Measurements from ENCODE around the gene SCAMP2.

The SCAMP2 gene

GRCh38 chr15:74802862-74803447 lies 70.2 kb downstream of the SCAMP2 start:
- no peak overlapping the region for H3K27ac Mint-ChIP-seq
- H3K27me3 Mint-ChIP-seq (ENCODE audit: low read depth) = no peaks in the 10 kb centered on the region
- H3K4me1 Mint-ChIP-seq (ENCODE audit: low read depth) = peaks cover 26% of the 10 kb centered on the region
- no peak for DNase-seq (ENCODE audit: low spot score)
- no peaks in the 10 kb centered on the region for H3K9me3 Mint-ChIP-seq
- H3K4me3 Mint-ChIP-seq = no peak overlapping the region
- peaks cover 53% of the 10 kb centered on the region for H3K36me3 Mint-ChIP-seq (ENCODE audit: low read depth)

GRCh38 chr15:74802290-74802689 lies 70.9 kb downstream of the SCAMP2 start:
- H3K4me3 Mint-ChIP-seq = no peak overlapping the region
- no peak for DNase-seq (ENCODE audit: low spot score)
- H3K4me1 Mint-ChIP-seq (ENCODE audit: low read depth) = peaks cover 28% of the 10 kb centered on the region
- H3K36me3 Mint-ChIP-seq (ENCODE audit: low read depth) = peaks cover 55% of the 10 kb centered on the region
- no peaks in the 10 kb centered on the region for H3K9me3 Mint-ChIP-seq
- no peaks in the 10 kb centered on the region for H3K27me3 Mint-ChIP-seq (ENCODE audit: low read depth)
- H3K27ac Mint-ChIP-seq = no peak overlapping the region

GRCh38 chr15:74801311-74801997 lies 71.7 kb downstream of the SCAMP2 start:
- H3K27ac Mint-ChIP-seq = no peak overlapping the region
- H3K9me3 Mint-ChIP-seq = no peaks in the 10 kb centered on the region
- peaks cover 22% of the 10 kb centered on the region for H3K4me1 Mint-ChIP-seq (ENCODE audit: low read depth)
- H3K36me3 Mint-ChIP-seq (ENCODE audit: low read depth) = peaks cover 54% of the 10 kb centered on the region
- DNase-seq (ENCODE audit: low spot score) = no peak
- no peaks in the 10 kb centered on the region for H3K27me3 Mint-ChIP-seq (ENCODE audit: low read depth)
- no peak overlapping the region for H3K4me3 Mint-ChIP-seq

- H3K4me3 Mint-ChIP-seq = no peak overlapping the region
- no peaks in the 10 kb centered on the region for H3K9me3 Mint-ChIP-seq
- DNase-seq (ENCODE audit: low spot score) = no peak
- peaks cover 25% of the 10 kb centered on the region for H3K4me1 Mint-ChIP-seq (ENCODE audit: low read depth)
- no peaks in the 10 kb centered on the region for H3K27me3 Mint-ChIP-seq (ENCODE audit: low read depth)
- peaks cover 57% of the 10 kb centered on the region for H3K36me3 Mint-ChIP-seq (ENCODE audit: low read depth)
- no peak overlapping the region for H3K27ac Mint-ChIP-seq
Observed at GRCh38 chr15:74800559-74801094, 72.5 kb downstream of the SCAMP2 start.

GRCh38 chr15:74799856-74800558 lies 73.2 kb downstream of the SCAMP2 start:
- peak; percentile 84 for DNase-seq (ENCODE audit: low spot score)
- no peak overlapping the region for H3K4me3 Mint-ChIP-seq
- H3K4me1 Mint-ChIP-seq (ENCODE audit: low read depth) = peaks cover 30% of the 10 kb centered on the region
- H3K27ac Mint-ChIP-seq = peak overlapping the region; percentile 77
- peaks cover 59% of the 10 kb centered on the region for H3K36me3 Mint-ChIP-seq (ENCODE audit: low read depth)
- H3K9me3 Mint-ChIP-seq = no peaks in the 10 kb centered on the region
- H3K27me3 Mint-ChIP-seq (ENCODE audit: low read depth) = no peaks in the 10 kb centered on the region

DNA sequence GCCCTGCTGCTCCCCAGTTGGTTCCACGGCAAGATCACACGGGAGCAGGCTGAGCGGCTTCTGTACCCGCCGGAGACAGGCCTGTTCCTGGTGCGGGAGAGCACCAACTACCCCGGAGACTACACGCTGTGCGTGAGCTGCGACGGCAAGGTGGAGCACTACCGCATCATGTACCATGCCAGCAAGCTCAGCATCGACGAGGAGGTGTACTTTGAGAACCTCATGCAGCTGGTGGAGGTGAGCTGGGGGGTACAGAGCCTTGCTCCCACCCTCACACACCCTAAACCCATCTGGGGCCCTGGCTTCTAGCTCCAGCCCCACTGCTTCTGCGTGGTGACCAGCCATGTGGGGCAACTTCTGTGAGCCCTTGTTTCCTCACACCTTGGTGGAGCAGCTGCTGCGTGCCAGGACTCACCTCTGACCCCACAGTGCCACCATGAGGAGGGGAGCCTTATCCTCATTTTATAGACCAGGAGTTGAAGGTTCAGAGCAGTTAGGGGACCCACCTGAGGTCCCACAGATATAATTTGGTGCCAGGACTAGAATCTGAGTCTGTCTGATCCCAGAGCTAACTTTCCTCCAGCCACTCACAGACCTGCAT lies 73.8 kb downstream of the SCAMP2 start:
- Mint-ChIP-seq H3K36me3 (ENCODE audit: low read depth) (peaks cover 59% of the 10 kb centered on the region), H3K27me3 (ENCODE audit: low read depth) (no peaks in the 10 kb centered on the region), H3K4me3 (no peak overlapping the region), H3K4me1 (ENCODE audit: low read depth) (peaks cover 37% of the 10 kb centered on the region), H3K9me3 (no peaks in the 10 kb centered on the region), H3K27ac (peak overlapping the region; percentile 77)
- DNase-seq (ENCODE audit: low spot score) = no peak

GRCh38 chr15:74798388-74799254 lies 74.5 kb downstream of the SCAMP2 start:
- Mint-ChIP-seq H3K36me3 (ENCODE audit: low read depth) (peaks cover 53% of the 10 kb centered on the region), H3K27me3 (ENCODE audit: low read depth) (no peaks in the 10 kb centered on the region), H3K27ac (peak overlapping the region; percentile 77), H3K9me3 (no peaks in the 10 kb centered on the region), H3K4me3 (no peak overlapping the region), H3K4me1 (ENCODE audit: low read depth) (peaks cover 40% of the 10 kb centered on the region)
- no peak for DNase-seq (ENCODE audit: low spot score)

- H3K36me3 Mint-ChIP-seq (ENCODE audit: low read depth) = peaks cover 48% of the 10 kb centered on the region
Observed at GRCh38 chr15:74795966-74796625, 77.1 kb downstream of the SCAMP2 start.

GRCh38 chr15:74794970-74795349 lies 78.2 kb downstream of the SCAMP2 start:
- Mint-ChIP-seq H3K4me3 (peak overlapping the region; percentile 66), H3K9me3 (no peaks in the 10 kb centered on the region), H3K27ac (peak overlapping the region; percentile 83), H3K4me1 (ENCODE audit: low read depth) (peaks cover 68% of the 10 kb centered on the region), H3K27me3 (ENCODE audit: low read depth) (no peaks in the 10 kb centered on the region), H3K36me3 (ENCODE audit: low read depth) (peaks cover 48% of the 10 kb centered on the region)
- DNase-seq (ENCODE audit: low spot score) = no peak

More at GRCh38 chr15:74795966-74796625, 77.1 kb downstream of the SCAMP2 start:
- Mint-ChIP-seq H3K27ac (peak overlapping the region; percentile 82), H3K9me3 (no peaks in the 10 kb centered on the region), H3K4me1 (ENCODE audit: low read depth) (peaks cover 65% of the 10 kb centered on the region), H3K27me3 (ENCODE audit: low read depth) (no peaks in the 10 kb centered on the region), H3K4me3 (peak overlapping the region; percentile 48)
- peak; percentile 33 for DNase-seq (ENCODE audit: low spot score)

GRCh38 chr15:74794248-74794969 lies 78.8 kb downstream of the SCAMP2 start:
- Mint-ChIP-seq H3K27ac (peak overlapping the region; percentile 83), H3K4me3 (peak overlapping the region; percentile 66), H3K9me3 (no peaks in the 10 kb centered on the region), H3K27me3 (ENCODE audit: low read depth) (no peaks in the 10 kb centered on the region), H3K36me3 (ENCODE audit: low read depth) (peaks cover 48% of the 10 kb centered on the region), H3K4me1 (ENCODE audit: low read depth) (peaks cover 68% of the 10 kb centered on the region)
- no peak for DNase-seq (ENCODE audit: low spot score)
